Measurements from ENCODE around the gene KCNQ2.
A peak's percentile ranks its signal among the peaks of the same experiment; 100 is the strongest.

GRCh38 chr20:63413963-63414684 lies 58.3 kb downstream of the KCNQ2 start:
- TF ChIP-seq CTCF (IDR thresholded peaks at IDR 0.05; ENCODE audit: insufficient read depth, low read length, poor library complexity, severe bottlenecking) (no peak), EZH2phosphoT487 (conservative IDR thresholded peaks at IDR 0.05; ENCODE audit: low read length) (0 out of 2 replicates have a peak, but pooled peaks have one; percentile 77)

Data from SU-DHL-6 (cell line).